A549 (cell line): ENCODE measurements around the gene C6orf163. TPM values are rescaled to one million over a fixed set of nuclear protein-coding genes. Genes with fewer than 3 reads are reported as not detected.

Experiments
- ATAC-seq, 2 experiments: fragments of 200-7000 bp in 1 of 2; fragments of >200 bp in 1 of 2; cut with Nextera tagmentation in 1 of 2; cut with Tn5 transposase in 1 of 2; 3 replicates each; pipeline versions ENCODE4 v1.8.0 to v1.9.1; 2018 to 2020; ENCODE audit warnings: mild to moderate bottlenecking in 1 of 2, moderate library complexity in 1 of 2
- CTCF ChIA-PET: fragments of 300-600 bp; sonication (Branson Sonifier 250); formaldehyde crosslinking; extraction: SDS; loops from one replicate; lab custom pipeline; 2021; ENCODE audit warnings: antibody characterized with exemption, inconsistent platforms; lab: Yijun Ruan, JAX
- POLR2A ChIA-PET: fragments of 350-600 bp; formaldehyde crosslinking; extraction: SDS; loops from one replicate; lab custom pipeline; 2021; ENCODE audit warnings: antibody characterized with exemption, inconsistent platforms; lab: Yijun Ruan, JAX
- DNase-seq, 2 experiments: peaks; one replicate each; pipeline versions ENCODE4 v3.0.0 to v3.0.0-alpha.2; 2011 to 2016; ENCODE audit warnings: low read depth in 1 of 2, low spot score in 1 of 2
- FAIRE-seq: peaks from 2 replicates; lab custom pipeline; 2011; peaks lifted over from hg19 to GRCh38; lab: Jason Lieb, UNC
- H3K27ac ChIP-seq, 2 experiments: fragments of >200 bp; sonication (Bioruptor Twin); formaldehyde crosslinking; 3 replicates each; pipeline ENCODE4 v1.5.1; 2016 to 2017
- H3K4me1 ChIP-seq: fragments of >200 bp; sonication (Bioruptor Twin); formaldehyde crosslinking; 3 replicates; pipeline ENCODE4 v1.6.1; 2016
- H3K4me2 ChIP-seq: fragments of >200 bp; sonication (Bioruptor Twin); formaldehyde crosslinking; 3 replicates; pipeline ENCODE4 v1.6.1; 2016
- H3K4me3 ChIP-seq: fragments of >200 bp; sonication (Bioruptor Twin); formaldehyde crosslinking; 3 replicates; pipeline ENCODE4 v1.5.1; 2016
- H3K9me3 ChIP-seq: fragments of >200 bp; sonication (Bioruptor Twin); formaldehyde crosslinking; 3 replicates; pipeline ENCODE4 v1.6.1; 2016
- CBX8 ChIP-seq: fragments of 200-600 bp; sonication (generic); IDR thresholded peaks from 2 replicates; pipeline ENCODE4 v1.6.1; 2016
- EHMT2 ChIP-seq: fragments of 200-600 bp; sonication (generic); IDR thresholded peaks from 2 replicates; pipeline ENCODE4 v1.6.1; 2016; ENCODE audit warnings: antibody characterized with exemption, low read depth, mild to moderate bottlenecking, moderate library complexity
- ELK1 ChIP-seq: fragments of 150-350 bp; IDR thresholded peaks from 2 replicates; pipeline ENCODE4 v1.6.1; 2014; ENCODE audit warnings: low read depth, mild to moderate bottlenecking, low read length
- EP300 ChIP-seq, 2 experiments: fragments of >200 bp; sonication (Bioruptor Twin); formaldehyde crosslinking; IDR thresholded peaks; 2 replicates in 1 of 2; 3 replicates in 1 of 2; pipeline ENCODE4 v1.6.1; 2016 to 2017
- ESRRA ChIP-seq: fragments of 150-350 bp; IDR thresholded peaks from 2 replicates; pipeline ENCODE4 v1.6.1; 2014; ENCODE audit warnings: mild to moderate bottlenecking, low read length, borderline replicate concordance
- FOSB ChIP-seq: fragments of 250-450 bp; sonication (Bioruptor Pico); IDR thresholded peaks from 2 replicates; pipeline ENCODE4 v1.5.0; 2020; ENCODE audit warnings: mild to moderate bottlenecking, moderate library complexity
- FOSL2 ChIP-seq, 2 experiments: fragments of 450-650 bp in 1 of 2; fragments of >200 bp in 1 of 2; sonication (Bioruptor Twin) in 1 of 2; formaldehyde crosslinking; IDR thresholded peaks; 2 replicates each; pipeline versions ENCODE4 v1.5.0 to v1.6.1; 2016 to 2020; ENCODE audit warnings: mild to moderate bottlenecking in 1 of 2, moderate library complexity in 1 of 2
- HEYL ChIP-seq: fragments of 250-450 bp; sonication (Bioruptor Pico); IDR thresholded peaks from 2 replicates; pipeline ENCODE4 v1.8.0; 2021; ENCODE audit warnings: mild to moderate bottlenecking, moderate library complexity
- HMGXB4 ChIP-seq: fragments of 250-450 bp; sonication (Bioruptor Pico); IDR thresholded peaks from 2 replicates; pipeline ENCODE4 v1.5.0; 2021; ENCODE audit warnings: mild to moderate bottlenecking, moderate library complexity, borderline replicate concordance
- HOXB13 ChIP-seq: fragments of 250-450 bp; sonication (Bioruptor Pico); IDR thresholded peaks from 2 replicates; pipeline ENCODE4 v1.5.0; 2020; ENCODE audit warnings: low read depth, mild to moderate bottlenecking, moderate library complexity
- JUNB ChIP-seq: fragments of >200 bp; sonication (Bioruptor Twin); formaldehyde crosslinking; IDR thresholded peaks from 2 replicates; pipeline ENCODE4 v1.6.1; 2016
- KDM1A ChIP-seq: fragments of 200-600 bp; sonication (generic); IDR thresholded peaks from 2 replicates; pipeline ENCODE4 v1.6.1; 2016; ENCODE audit warnings: low read depth, mild to moderate bottlenecking
- MAZ ChIP-seq: fragments of 150-350 bp; IDR thresholded peaks from 2 replicates; pipeline ENCODE4 v1.6.1; 2014; ENCODE audit warnings: antibody characterized with exemption, low read depth, low read length, borderline replicate concordance
- NPAS2 ChIP-seq: fragments of 250-450 bp; sonication (Bioruptor Pico); IDR thresholded peaks from 2 replicates; pipeline ENCODE4 v1.8.0; 2022; ENCODE audit warnings: mild to moderate bottlenecking, moderate library complexity, borderline replicate concordance
- RAD21 ChIP-seq, 2 experiments: fragments of >200 bp in 1 of 2; sonication (Bioruptor Twin) in 1 of 2; formaldehyde crosslinking in 1 of 2; IDR thresholded peaks in 1 of 2; conservative IDR thresholded peaks in 1 of 2; 2 replicates in 1 of 2; 3 replicates in 1 of 2; pipeline ENCODE4 v1.6.1; 2012 to 2018; ENCODE audit warnings: inconsistent platforms in 1 of 2
- RFX5 ChIP-seq: fragments of 450-650 bp; IDR thresholded peaks from 2 replicates; pipeline ENCODE4 v1.7.1; 2014; ENCODE audit warnings: antibody characterized with exemption, mild to moderate bottlenecking, moderate library complexity
- RNF2 ChIP-seq: fragments of 200-600 bp; sonication (generic); IDR thresholded peaks from 2 replicates; pipeline ENCODE4 v1.6.1; 2016; ENCODE audit warnings: low read depth, mild to moderate bottlenecking, antibody characterized with exemption, moderate library complexity, borderline replicate concordance
- SREBF2 ChIP-seq: fragments of 450-650 bp; IDR thresholded peaks from 2 replicates; pipeline ENCODE4 v1.6.1; 2014; ENCODE audit warnings: mild to moderate bottlenecking, moderate library complexity
- TP53 ChIP-seq: fragments of 250-450 bp; sonication (Bioruptor Pico); IDR thresholded peaks from 2 replicates; pipeline ENCODE4 v1.5.0; 2021; ENCODE audit warnings: mild to moderate bottlenecking, moderate library complexity
- ZC3H11A ChIP-seq: fragments of 450-650 bp; IDR thresholded peaks from 2 replicates; pipeline ENCODE4 v1.6.1; 2014; ENCODE audit warnings: antibody characterized with exemption, mild to moderate bottlenecking
- ZFP36 ChIP-seq: fragments of 450-650 bp; IDR thresholded peaks from 2 replicates; pipeline ENCODE4 v1.6.1; 2014; ENCODE audit warnings: borderline replicate concordance; ENCODE audit not compliant: partially characterized antibody
- ZNF302 ChIP-seq: fragments of 250-450 bp; sonication (Bioruptor Pico); IDR thresholded peaks from 2 replicates; pipeline ENCODE4 v1.9.0; 2021; ENCODE audit warnings: inconsistent platforms, mild to moderate bottlenecking, moderate library complexity
- WGBS: methylation state at CpG from one replicate; pipeline ENCODE4 v1.1.6; 2017; ENCODE audit errors: missing lambda C conversion rate; 5-methylcytosine and 5-hydroxymethylcytosine counted together
- polyA plus RNA-seq, 4 experiments: library from polyadenylated mRNA; depleted of rRNA in 3 of 4; stranded (reverse); fragments of >200 nt; fragmentation: RNase III in 1 of 4; extraction: RNeasy Plus Mini Kit Qiagen cat#74134 plus additional on column Dnase treatment in 1 of 4; gene quantifications; 2 replicates in 3 of 4; 3 replicates in 1 of 4; pipeline ENCODE4 v1.2.3, GENCODE V29; 2011 to 2017
- TF ChIP-seq, protein P1 (sequence below): fragments of 250-450 bp; sonication (Bioruptor Pico); IDR thresholded peaks from 2 replicates; pipeline ENCODE4 v1.5.0; 2020; ENCODE audit warnings: low read depth, mild to moderate bottlenecking, moderate library complexity
- TF ChIP-seq, protein P2 (sequence below): fragments of >200 bp; sonication (Bioruptor Twin); formaldehyde crosslinking; IDR thresholded peaks from 2 replicates; pipeline ENCODE4 v1.6.1; 2016

Gene C6orf163
- polyA plus RNA-seq, 2 of the 4 experiments (the other 2 are of a cell fraction): 0.39 to 0.44 TPM

DNA sequence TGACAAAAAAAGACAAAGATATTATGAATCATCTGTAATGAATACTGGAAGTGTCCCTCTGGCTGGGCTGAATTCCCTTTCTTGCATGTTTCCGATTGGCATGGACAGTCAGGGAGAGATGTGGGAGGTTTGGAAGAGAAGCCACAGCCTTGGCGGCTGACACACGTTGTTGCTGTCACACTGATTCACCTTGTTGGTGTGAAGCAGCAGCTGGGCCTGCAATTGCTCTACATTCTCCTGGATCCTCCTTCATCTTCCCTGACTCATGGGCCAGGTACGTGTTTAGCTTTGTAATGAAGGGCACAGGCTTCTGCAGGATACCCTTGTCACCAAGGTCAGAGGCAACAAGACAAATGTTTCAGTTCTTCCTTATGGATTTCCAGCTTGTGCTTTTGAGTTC, 35.6 kb upstream of the C6orf163 start:
- 28% methylated on average over 4 of the region's 4 CpGs for WGBS
- CTCF ChIA-PET: no interaction called here
- no peak for ATAC-seq
- Histone ChIP-seq H3K27ac (no peak overlapping the region), H3K9me3 (no peaks in the 10 kb centered on the region), H3K4me1 (no peaks in the 10 kb centered on the region), H3K4me3 (no peak overlapping the region), H3K4me2 (no peak overlapping the region)
- POLR2A ChIA-PET: no interaction called here
- no peak for DNase-seq
- FAIRE-seq: no peak
- TF ChIP-seq TP53 (CRISPR knock-in tag) (no peak), FOSL2 (IDR thresholded peaks at IDR 0.05) (no peak), FOSL2 (CRISPR knock-in tag; IDR thresholded peaks at IDR 0.05) (no peak), CBX8 (no peak), MAZ (no peak), EHMT2 (no peak), KDM1A (no peak), RFX5 (no peak), RAD21 (conservative IDR thresholded peaks at IDR 0.05 in 1 of 2, IDR thresholded peaks at IDR 0.05 in 1 of 2) (no peak), SREBF2 (no peak), ELK1 (no peak), RNF2 (no peak), ESRRA (no peak), EP300 (IDR thresholded peaks at IDR 0.05) (no peak), HMGXB4 (CRISPR knock-in tag) (no peak), JUNB (no peak), FOSB (CRISPR knock-in tag) (no peak), HOXB13 (CRISPR knock-in tag) (no peak)
- TF ChIP-seq, protein P1, sequence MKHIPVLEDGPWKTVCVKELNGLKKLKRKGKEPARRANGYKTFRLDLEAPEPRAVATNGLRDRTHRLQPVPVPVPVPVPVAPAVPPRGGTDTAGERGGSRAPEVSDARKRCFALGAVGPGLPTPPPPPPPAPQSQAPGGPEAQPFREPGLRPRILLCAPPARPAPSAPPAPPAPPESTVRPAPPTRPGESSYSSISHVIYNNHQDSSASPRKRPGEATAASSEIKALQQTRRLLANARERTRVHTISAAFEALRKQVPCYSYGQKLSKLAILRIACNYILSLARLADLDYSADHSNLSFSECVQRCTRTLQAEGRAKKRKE (CRISPR knock-in tag): no peak
- TF ChIP-seq, protein P2, sequence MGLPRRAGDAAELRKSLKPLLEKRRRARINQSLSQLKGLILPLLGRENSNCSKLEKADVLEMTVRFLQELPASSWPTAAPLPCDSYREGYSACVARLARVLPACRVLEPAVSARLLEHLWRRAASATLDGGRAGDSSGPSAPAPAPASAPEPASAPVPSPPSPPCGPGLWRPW: no peak

DNA sequence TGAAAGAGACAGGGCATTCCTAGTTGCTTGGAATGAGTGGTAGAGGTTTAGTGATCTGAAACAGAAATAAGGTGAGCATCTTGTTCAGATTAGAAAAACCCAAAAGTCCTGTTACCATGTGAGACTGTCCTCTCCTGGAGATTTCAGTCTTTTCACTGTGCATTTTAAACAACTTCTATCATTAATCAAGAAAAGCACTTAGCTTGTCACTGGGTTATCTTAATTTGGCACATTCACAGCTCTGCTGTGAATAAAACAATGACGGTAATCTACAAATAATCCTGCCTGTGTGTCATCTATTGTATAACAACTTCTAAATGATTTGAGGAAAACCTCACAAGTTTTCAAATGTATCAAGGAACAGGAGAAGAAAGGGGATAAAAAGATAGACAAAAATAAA, 31.8 kb upstream of the C6orf163 start:
- no peaks in the 10 kb centered on the region for H3K9me3 ChIP-seq
- ATAC-seq (no peak), FAIRE-seq (no peak), DNase-seq (no peak)
- ChIA-PET CTCF (interaction anchor here (2.2 kb wide), 1 partner anchor 9 kb away, joined by 7 read pairs; the partner anchor contains the start of gene SMIM8), POLR2A (no interaction called here)
- TF ChIP-seq ZFP36 (no peak), NPAS2 (no peak), ZNF302 (CRISPR knock-in tag) (no peak), HEYL (CRISPR knock-in tag) (no peak), ZC3H11A (no peak)
- H3K4me3 ChIP-seq: no peak overlapping the region
- no peaks in the 10 kb centered on the region for H3K4me1 ChIP-seq
- WGBS: 13% methylated on average over 1 of the region's 1 CpG
- no peak overlapping the region for H3K4me2 ChIP-seq
- H3K27ac ChIP-seq: no peak overlapping the region
